ENCODE results near the gene DUOX1.

GRCh38 chr15:45180201-45180600 lies 50.4 kb downstream of the DUOX1 start:
- TF ChIP-seq CTCF (IDR thresholded peaks at IDR 0.05; ENCODE audit: insufficient read depth, low read length, poor library complexity, severe bottlenecking): no peak
- TF ChIP-seq EZH2phosphoT487 (conservative IDR thresholded peaks at IDR 0.05; ENCODE audit: low read length): no peak

All from SU-DHL-6 (cell line).